Measurements from ENCODE around the gene PRR5L. TPM values are rescaled to one million over a fixed set of nuclear protein-coding genes. Genes with fewer than 3 reads are reported as not detected.
A peak's percentile ranks its signal among the peaks of the same experiment; 100 is the strongest.

Gene PRR5L
- polyA plus RNA-seq, 3 donors: 3.5 to 16.0 (median 7.4) TPM

- peaks cover 25 to 56% of the 10 kb centered on the region in 2 donors for H3K36me3 ChIP-seq (replicated peaks in 1 of 2; ENCODE audit: control insufficient read depth in 1 of 2, insufficient read depth in 2 of 2, low read length in 2 of 2)
- H4K20me1 ChIP-seq (ENCODE audit: insufficient read depth, low read length): peaks cover 8% of the 10 kb centered on the region
- no peak for DNase-seq
- no peak overlapping the region for H3K4me3 ChIP-seq (replicated peaks in 1 of 3; ENCODE audit: low read depth in 2 of 3, low read length in 3 of 3)
- intact Hi-C loops (cut with micrococcal nuclease): loop anchor here (5.0 to 10.0 kb wide), 2 partner anchors 183 to 871 kb away; partner anchors contain the start of gene FJX1 (in 1 of the 2)
- H3K4me3 Mint-ChIP-seq: no peak overlapping the region
- H2AFZ ChIP-seq (ENCODE audit: insufficient read depth, low read depth, low read length, poor library complexity, severe bottlenecking): no peak overlapping the region
- H3K9me3 ChIP-seq (replicated peaks in 1 of 2; ENCODE audit: control insufficient read depth in 1 of 2, insufficient read depth in 1 of 2, low read length in 2 of 2): no peaks in the 10 kb centered on the region
- no peak for TF ChIP-seq CTCF (IDR thresholded peaks at IDR 0.05)
- H3K27me3 ChIP-seq (ENCODE audit: control insufficient read depth in 2 of 2, insufficient read depth in 2 of 2, low read length in 2 of 2): no peaks in the 10 kb centered on the region
- peaks cover 16 to 18% of the 10 kb centered on the region in 2 donors for H3K4me1 ChIP-seq (ENCODE audit: control insufficient read depth in 1 of 2, insufficient read depth in 2 of 2, low read length in 2 of 2)
- no peak overlapping the region for H3K9ac ChIP-seq (ENCODE audit: insufficient read depth, low read length, poor library complexity, severe bottlenecking)
- no peak overlapping the region for H3K27ac ChIP-seq (ENCODE audit: low read depth in 1 of 2, low read length in 2 of 2)
- H3K4me1 Mint-ChIP-seq: peaks cover 27% of the 10 kb centered on the region
- H3K27me3 Mint-ChIP-seq (ENCODE audit: low read depth in 3 of 3): no peaks in the 10 kb centered on the region
- H3K79me2 ChIP-seq (ENCODE audit: insufficient read depth, low read length): peaks cover 7% of the 10 kb centered on the region
- H3K9me3 Mint-ChIP-seq: peaks cover 0 to 2% (median 0%) of the 10 kb centered on the region in 7 donors
- H3K36me3 Mint-ChIP-seq: peaks cover 33 to 49% of the 10 kb centered on the region in 2 donors
- peak overlapping the region in 1 of 7 donors; percentile 10 for H3K27ac Mint-ChIP-seq
- no peak overlapping the region for H3K4me2 ChIP-seq (replicated peaks; ENCODE audit: extremely low read depth, low read length, poor library complexity, severe bottlenecking)
- 85% methylated on average over 2 of the region's 6 CpGs for WGBS (ENCODE audit: insufficient coverage)
Measured at GRCh38 chr11:36485298-36486002, 189.4 kb downstream of the PRR5L start.

- Mint-ChIP-seq H3K9me3 (peaks cover 0 to 2% (median 0%) of the 10 kb centered on the region in 7 donors), H3K4me3 (peak overlapping the region in 1 of 2 donors; percentile 56), H3K36me3 (peaks cover 47 to 68% of the 10 kb centered on the region in 2 donors), H3K4me1 (peaks cover 27% of the 10 kb centered on the region), H3K27me3 (ENCODE audit: low read depth in 3 of 3) (no peaks in the 10 kb centered on the region), H3K27ac (peak overlapping the region; percentile 7 to 88 (median 59))
- no peak for TF ChIP-seq CTCF (IDR thresholded peaks at IDR 0.05)
- no peak overlapping the region for H2AFZ ChIP-seq (ENCODE audit: insufficient read depth, low read depth, low read length, poor library complexity, severe bottlenecking)
- no peak overlapping the region for H3K9ac ChIP-seq (ENCODE audit: insufficient read depth, low read length, poor library complexity, severe bottlenecking)
- peaks cover 42 to 78% of the 10 kb centered on the region in 2 donors for H3K36me3 ChIP-seq (replicated peaks in 1 of 2; ENCODE audit: control insufficient read depth in 1 of 2, insufficient read depth in 2 of 2, low read length in 2 of 2)
- WGBS (ENCODE audit: insufficient coverage): no CpG with 5 or more reads among the region's 4 CpGs
- no peaks in the 10 kb centered on the region for H3K27me3 ChIP-seq (ENCODE audit: control insufficient read depth in 2 of 2, insufficient read depth in 2 of 2, low read length in 2 of 2)
- peak overlapping the region in 1 of 2 donors; percentile 62 for H3K27ac ChIP-seq (ENCODE audit: low read depth in 1 of 2, low read length in 2 of 2)
- H4K20me1 ChIP-seq (ENCODE audit: insufficient read depth, low read length): peaks cover 19% of the 10 kb centered on the region
- DNase-seq: peak in 1 of 3 donors; percentile 10
- H3K4me1 ChIP-seq (ENCODE audit: control insufficient read depth in 1 of 2, insufficient read depth in 2 of 2, low read length in 2 of 2): peaks cover 16 to 18% of the 10 kb centered on the region in 2 donors
- peaks cover 17% of the 10 kb centered on the region for H3K79me2 ChIP-seq (ENCODE audit: insufficient read depth, low read length)
- H3K9me3 ChIP-seq (replicated peaks in 1 of 2; ENCODE audit: control insufficient read depth in 1 of 2, insufficient read depth in 1 of 2, low read length in 2 of 2): no peaks in the 10 kb centered on the region
- peak overlapping the region; percentile 16 for H3K4me2 ChIP-seq (replicated peaks; ENCODE audit: extremely low read depth, low read length, poor library complexity, severe bottlenecking)
- intact Hi-C loops (cut with micrococcal nuclease): loop anchor here (5.0 to 10.0 kb wide), 2 partner anchors 185 to 873 kb away; partner anchors contain the start of gene FJX1 (in 1 of the 2)
- H3K4me3 ChIP-seq (replicated peaks in 1 of 3; ENCODE audit: low read depth in 2 of 3, low read length in 3 of 3): peak overlapping the region in 1 of 3 experiments; percentile 20
Measured at GRCh38 chr11:36487619-36488018, 191.5 kb downstream of the PRR5L start.

Measured in CD14-positive monocyte (primary cell).